ENCODE data around the gene FIG4. TPM values are rescaled to one million over a fixed set of nuclear protein-coding genes. Genes with fewer than 3 reads are reported as not detected.
"Not testable (repeated sequence)": the region's sequence is repeated elsewhere in the genome, so short reads cannot be mapped to it uniquely, and the experiment has no call there.

The FIG4 gene
- polyA plus RNA-seq, 1 donor: 9.7 TPM

DNA sequence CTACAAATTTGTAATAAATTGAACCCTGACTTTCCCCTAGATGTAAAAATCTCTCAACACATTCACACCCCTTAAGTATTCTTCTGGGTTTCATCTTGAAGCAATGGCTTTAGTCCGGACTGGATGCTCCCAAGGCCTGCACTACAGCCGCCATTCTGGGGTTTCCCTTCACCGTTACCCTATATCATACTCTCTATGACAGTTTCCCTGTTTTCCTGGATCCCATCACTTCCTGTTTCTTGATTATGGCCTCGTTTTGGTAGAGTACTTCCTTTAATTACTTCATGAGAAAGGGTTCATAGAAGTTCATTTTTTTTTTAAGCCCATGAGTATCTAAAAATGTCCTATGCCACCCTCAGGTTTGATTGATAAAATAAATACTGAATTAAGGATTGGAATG is 11.7 kb downstream of the FIG4 start:
- no peak for DNase-seq

DNA sequence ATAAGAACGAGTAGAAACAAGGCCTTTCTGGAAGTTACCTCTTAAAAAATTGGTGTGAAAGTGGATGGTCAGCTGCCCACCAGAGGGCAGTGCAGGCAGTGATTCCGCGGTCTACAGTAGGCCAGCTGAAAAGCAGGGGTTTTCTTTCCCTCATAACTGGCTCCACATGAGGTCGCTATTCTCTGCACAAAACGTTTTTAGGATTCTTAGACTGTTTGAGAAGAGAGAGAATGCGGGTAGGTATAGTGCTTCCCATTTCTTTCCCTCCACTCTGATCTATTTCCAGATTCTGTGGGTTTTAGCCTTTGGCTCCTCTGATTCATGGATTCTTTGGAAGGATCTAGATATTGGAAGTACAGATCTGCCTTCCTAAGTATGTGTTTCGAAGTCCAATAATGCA is 14.2 kb downstream of the FIG4 start:
- DNase-seq: peak; percentile 87

DNA sequence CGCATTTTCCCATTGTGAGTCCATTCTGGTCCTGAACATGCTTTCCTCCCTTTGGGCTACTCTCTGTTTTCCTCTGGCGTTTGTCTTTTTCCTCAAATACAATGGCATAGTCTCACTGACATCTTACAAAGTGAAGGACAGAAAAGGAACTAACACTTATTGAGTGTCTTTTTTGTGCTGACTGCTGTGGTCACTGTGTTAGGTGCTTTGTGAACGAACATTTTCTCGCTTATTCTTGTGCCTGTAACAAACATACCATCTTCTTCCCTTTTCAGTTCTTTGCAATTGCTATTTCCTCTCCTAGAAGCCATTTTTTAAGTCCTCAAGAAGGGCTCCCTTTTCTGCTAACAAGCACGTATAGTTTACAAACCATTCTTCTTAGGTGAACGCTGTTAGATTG is 15.4 kb downstream of the FIG4 start:
- DNase-seq: no peak

DNA sequence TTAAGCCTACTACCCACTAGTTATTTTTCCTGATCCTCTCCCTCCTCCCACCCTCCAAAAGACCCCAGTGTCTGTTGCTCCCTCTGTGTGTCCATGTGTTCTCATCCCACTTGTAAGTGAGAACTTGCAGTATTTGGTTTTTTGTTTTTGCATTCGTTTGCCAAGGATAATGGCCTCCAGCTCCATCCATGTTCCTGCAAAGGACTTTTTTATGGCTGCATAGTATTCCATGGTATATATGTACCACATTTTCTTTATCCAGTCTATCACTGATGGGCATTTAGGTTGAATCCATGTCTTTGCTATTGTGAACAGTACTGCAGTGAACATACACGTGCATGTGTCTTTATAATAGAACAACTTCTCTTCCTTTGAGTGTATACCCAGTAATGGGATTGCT is 17.0 kb downstream of the FIG4 start:
- DNase-seq: not testable (repeated sequence)

DNA sequence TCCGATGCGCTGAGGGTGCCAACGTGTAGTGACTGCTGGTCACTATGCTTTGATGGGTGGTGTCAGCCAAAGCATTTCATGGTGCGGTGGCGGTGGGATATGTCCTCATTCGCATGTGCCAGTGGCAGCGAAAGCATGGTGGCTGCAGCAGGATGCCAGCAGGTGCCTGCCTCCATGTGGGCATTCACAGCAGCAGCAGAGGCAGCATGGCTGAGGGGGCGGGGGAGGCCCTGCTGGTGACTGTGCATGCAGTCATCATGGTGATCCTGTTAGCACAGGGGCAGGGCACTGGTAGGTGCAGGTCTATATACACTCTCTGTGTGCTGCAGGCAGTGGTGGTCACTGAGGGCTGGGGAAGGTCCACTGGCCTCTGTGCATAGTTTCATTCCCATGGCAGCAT is 22.0 kb downstream of the FIG4 start:
- no peak for DNase-seq

DNA sequence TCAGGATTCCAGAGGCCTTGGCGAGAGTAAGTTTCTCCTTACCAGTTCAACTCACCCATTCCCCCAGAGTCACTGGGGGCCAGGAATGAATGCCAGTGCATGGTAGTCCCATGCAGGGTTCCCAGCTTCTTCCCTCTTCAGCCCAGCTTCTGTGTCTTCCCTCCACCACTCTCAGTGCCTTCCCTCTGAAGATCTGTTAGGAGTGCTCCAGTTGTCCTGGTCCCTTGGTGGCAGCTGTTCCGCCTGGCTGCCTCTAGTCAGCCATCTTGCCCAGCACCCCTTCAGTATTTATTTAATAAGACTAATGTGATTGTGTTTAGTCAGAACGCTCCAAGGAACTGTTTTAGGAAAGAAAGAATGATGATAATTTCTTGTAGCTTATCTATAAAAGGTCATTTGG is 23.1 kb downstream of the FIG4 start:
- DNase-seq: no peak

DNA sequence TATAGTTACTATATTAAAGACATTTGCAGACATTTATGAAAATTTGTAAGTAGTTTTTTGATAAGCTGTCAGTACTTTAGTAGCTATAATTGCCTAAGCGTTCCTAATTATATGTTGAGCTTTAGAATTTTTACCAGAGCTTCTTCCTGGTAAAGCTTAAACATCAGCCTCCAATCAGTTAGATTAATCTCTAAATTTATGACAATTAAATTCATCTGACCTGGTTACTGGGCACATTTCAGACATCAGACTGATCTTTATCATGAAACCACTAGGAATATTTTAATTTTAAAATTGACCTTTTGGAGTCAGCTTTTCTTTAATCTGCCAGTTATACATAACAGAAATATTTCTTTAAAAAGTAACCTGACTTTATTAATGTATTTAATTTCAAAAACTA is 23.5 kb downstream of the FIG4 start:
- no peak for DNase-seq

DNA sequence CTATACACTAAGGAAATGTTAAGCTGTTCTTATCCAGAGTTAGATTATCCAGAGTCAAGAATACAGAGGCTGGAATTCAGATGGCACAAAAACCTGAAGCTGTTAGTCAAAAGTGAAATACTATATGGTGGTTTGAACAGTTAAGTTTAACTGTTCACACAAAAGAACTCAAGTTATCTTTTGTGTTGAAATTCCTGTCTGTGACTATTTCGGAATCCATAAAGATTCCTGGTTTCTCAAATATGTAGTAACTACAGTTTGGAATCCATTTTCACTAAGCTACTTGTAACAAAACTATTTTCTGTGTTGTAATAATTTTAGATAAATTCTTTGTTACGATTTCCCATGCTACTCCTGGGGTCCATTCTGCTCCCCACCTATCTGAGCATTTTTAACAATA is 24.5 kb downstream of the FIG4 start:
- DNase-seq: no peak

DNA sequence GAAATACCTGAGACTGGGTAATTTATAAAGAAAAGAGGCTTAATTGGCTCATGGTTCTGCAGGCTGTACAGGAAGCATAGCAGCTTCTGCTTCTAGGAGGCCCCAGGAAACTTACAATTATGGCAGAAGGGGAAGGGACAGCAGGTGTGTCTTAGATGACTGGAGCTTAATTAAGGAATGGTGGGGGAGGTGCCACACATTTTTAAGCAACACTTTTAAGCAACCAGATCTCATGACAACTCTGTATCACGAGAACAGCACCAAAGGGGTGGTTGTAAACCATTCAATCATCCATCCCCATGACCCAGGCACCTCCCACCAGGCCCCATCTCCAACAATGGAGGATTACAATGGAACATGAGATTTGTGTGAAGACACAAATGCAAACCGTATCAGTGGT is 26.9 kb downstream of the FIG4 start:
- DNase-seq: no peak

DNA sequence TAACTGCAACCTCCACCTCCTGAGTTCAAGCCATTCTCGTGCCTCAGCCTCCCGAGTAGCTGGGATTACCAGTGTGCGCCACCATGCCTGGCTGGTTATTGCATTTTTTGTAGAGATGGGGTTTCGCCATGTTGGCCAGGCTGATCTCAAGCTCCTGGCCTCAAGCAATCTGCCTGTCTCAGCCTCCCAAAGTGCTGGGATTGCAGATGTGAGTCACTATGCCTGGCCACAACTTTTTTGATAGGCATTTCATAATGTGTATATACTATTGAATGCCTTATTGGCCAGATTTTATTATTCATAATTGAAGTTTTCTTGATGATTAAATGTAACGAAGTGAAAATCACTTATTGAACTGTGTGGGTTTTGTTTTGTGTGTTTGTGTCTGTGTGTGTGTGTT is 27.9 kb downstream of the FIG4 start:
- DNase-seq: no peak

DNA sequence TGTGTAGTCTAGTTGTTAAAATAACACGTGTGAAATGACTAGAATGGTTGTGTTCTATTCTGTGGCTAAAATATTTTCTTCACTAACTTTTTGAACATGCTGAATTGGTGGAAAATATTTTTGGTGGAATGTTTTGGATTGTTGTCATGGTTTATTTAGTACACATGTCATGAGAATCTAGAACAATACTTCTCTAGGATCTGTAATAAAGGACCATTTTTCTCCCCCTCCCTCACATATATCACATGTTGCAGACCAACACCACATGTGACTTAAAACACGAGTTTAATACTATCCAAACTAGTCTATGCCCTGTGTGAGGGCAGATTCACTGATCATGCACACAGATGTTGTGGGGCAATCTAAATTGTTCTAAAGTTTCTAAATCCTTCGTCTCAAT is 29.2 kb downstream of the FIG4 start:
- no peak for DNase-seq

DNA sequence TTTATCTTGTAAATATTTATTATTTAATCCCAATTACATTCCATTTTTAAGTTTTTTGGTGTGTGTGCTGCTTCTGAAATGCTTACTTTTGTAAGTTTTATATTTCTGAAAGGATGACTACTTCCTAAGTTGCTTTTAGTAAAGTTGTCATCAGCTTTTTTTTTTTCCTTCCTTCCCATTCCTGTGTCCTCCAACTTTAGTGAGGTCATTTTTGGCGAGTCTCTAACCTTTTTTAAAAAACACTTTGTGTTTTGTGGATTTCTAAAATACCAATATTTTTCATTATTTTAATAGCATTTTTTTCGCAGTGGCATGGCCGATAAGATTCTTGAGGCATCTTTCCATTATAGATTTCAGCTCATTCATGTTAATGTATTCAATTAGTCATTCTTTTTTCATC is 30.9 kb downstream of the FIG4 start:
- DNase-seq: peak; percentile 29

DNA sequence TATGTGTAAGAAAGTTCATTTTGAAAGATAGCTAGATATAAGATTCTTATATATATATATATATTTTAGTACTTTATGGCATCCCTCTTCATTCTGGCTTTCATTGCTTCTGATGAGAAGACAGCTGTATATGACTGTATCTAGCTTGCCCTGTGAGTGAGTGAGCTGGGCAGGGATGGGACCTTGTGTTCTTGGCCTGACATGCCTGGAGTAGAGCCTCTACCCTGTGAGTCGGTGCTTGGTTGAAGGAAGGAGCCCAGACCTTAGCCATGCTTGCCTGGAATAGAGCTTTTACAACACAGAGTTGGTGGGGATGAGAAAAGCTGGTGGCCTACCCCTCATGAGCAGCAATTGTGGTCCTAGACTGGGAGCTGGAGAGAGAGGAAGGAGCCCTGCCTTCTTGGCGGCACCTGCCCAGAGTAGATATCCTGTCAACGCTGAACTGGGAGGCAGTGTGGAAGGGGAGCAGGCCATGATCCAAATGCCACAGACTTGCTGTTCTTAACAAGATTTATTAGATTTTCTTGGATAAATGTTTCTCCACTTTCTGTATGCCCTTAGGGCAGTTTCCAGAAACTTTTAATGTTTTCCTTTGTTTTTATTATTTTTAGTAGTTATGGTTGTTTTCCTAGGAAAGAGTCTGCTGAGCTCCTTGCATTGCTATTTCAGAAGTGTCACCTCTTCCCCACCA is 31.6 kb downstream of the FIG4 start:
- DNase-seq: no peak

DNA sequence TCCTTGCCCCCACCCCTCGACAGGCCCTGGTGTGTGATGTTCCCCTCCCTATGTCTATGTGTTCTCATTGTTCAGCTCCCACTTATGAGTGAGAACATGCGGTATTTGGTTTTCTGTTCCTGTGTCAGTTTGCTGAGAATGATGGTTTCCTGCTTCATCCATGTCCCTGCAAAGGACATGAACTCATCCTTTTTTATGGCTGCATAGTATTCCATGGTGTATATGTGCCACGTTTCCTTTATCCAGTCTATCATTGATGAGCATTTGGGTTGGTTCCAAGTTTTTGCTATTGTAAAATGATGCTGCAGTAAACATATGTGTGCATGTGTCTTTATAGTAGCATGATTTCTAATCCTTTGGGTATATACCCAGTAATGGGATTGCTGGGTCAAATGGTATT is 34.2 kb downstream of the FIG4 start:
- DNase-seq: not testable (repeated sequence)

DNA sequence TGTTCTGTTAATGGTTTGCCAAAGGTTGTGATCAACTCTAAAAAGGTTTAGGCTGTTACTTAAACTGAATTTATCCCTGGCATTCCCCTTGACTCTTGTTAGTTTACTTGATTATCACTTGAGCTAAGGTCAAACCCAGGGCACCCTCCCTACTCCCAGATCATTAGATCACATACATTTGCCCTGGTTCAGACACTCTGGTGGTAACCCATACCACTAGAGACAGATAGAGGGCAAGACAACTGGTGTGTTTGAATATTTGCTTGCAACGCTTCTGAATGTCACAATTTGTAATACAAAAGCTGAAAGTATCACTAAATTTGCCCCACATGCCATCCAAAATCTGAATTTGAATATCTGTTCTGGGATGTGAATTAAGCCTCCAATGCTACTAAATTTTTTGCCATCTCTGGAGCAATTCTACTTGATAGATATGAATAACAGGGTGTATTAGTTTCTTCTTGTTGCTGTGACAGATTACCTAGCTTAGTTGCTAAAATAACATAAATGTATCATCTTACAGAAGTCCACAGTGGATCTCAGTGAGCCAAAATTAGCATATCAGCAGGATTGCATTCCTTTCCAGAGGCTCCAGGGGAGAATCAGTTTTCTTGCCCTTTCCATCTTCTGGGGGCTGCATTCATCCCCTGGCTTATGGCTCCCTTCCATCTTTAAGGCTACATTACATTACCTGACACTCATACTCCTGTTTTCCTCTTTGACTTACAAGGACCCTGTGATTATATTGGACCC is 45.4 kb downstream of the FIG4 start:
- no peak for DNase-seq

DNA sequence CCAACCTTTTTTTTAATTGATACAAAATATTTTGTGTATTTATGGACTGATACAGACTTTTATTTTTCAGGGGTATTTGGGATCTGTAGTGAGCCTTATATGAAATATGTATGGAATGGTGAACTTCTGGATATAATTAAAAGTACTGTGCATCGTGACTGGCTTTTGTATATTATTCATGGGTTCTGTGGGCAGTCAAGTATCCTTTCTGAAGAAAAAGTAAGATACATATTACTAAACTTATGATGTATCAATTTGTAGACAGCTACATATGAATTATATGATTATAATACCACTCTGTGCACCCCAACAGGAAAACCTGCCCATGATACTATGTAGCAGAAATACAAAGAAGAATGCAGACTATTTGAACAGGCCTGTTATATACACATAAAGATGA is 47.2 kb downstream of the FIG4 start:
- no peak for DNase-seq

DNA sequence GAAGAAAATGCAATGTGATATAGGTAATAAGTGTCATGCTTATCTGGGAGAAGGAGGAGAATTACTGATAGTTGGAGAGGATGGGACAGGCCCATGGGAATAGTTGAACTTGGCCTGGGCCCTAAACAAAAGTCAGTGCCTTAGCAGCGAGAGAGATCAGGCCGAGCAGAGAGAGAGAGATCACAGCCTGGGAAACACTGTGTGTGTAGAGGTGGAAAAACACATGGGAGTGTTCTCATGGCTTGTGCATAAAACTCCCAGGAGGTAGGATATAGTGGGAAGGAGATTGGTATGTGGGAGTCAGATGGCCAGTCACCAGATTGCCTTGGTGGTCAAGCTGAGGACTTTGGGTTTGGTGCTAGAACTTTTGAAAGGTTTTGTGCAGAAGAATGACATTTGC is 47.6 kb downstream of the FIG4 start:
- no peak for DNase-seq

DNA sequence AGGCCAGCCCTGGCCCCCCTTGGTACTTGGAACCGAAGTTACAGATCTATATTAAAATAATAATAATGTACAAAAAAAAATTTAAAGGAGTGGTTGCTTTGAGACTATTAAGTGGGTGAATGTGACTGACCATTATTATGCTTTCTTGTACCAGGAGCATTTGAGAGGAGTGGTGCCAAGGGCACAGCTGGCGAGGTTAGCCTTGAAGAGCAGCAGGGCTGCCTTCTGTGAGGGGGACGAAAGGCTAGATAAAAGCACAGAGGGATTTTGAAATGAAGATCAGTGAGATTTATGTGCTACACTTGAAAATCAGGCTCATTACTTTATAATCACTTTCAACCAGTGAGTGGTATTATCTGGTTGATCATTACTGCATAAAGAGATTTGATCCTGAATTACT is 48.6 kb downstream of the FIG4 start:
- no peak for DNase-seq

DNA sequence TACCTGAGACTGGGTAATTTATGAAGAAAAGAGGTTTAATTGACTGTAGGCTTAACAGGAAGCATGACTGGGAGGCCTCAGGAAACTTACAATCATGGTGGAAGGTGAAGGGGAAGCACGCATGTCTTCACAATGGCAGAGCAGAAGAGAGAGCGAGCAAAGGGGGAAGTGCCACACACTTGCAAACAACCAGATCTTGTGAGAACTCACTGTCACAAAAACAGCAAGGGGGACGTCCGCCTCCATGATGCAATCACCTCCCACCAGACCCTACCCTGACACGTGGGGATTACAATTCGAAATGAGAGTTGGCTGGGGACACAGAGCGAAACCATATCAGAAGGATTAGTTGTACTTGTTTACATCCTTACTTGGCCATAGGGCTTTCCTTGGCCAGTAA is 49.7 kb downstream of the FIG4 start:
- no peak for DNase-seq

DNA sequence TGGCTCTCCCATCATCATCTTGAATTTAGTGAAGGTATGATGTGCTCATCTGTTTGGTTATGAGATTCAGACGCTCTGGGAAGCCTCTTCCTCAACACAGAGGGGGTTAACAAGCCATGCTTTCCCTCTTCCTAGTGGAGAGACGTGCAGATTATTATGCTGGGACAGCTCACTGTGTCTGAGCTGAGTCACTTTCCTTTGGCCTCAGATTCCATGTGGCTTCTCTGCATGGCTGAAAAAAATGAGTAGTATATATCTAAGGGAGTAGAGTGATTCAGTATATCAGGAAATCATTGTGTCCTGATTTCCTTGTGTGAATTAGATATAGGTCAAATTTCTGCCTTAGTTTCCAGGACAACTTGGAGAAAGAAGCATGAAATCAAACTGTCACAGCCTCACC is 52.6 kb downstream of the FIG4 start:
- DNase-seq: no peak

DNA sequence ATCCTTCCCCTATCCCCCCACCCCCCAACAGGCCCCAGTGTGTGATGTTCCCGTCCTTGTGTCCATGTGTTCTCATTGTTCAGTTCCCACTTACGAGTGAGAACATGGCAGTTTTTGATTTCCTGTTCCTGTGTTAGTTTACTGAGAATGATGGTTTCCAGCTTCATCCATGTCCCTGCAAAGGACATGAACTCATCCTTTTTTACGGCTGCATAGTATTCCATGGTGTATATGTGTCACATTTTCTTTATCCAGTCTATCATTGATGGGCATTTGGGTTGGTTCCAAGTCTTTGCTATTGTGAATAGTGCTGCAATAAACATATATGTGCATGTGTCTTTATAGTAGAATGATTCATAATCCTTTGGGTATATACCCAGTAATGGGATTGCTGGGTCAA is 53.7 kb downstream of the FIG4 start:
- DNase-seq: not testable (repeated sequence)

DNA sequence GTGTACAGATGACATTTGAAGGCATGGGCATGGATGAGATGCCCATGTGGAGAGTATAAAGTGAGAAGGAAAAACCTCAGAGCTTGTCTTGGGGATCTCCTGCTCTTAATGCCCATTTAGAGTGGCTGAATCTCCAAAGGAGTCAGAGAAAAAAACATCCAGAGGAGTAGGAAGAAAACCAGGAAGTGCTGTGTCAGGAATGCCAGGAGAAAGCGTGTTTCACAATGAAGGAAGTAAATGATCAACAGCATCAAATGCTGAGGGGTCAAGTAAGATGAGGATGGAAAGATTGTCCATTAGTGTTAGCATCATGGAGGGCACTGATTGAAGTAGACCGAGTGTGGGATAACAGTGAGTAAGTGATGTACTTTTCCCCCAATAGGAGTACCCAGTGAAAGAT is 56.1 kb downstream of the FIG4 start:
- DNase-seq: no peak

DNA sequence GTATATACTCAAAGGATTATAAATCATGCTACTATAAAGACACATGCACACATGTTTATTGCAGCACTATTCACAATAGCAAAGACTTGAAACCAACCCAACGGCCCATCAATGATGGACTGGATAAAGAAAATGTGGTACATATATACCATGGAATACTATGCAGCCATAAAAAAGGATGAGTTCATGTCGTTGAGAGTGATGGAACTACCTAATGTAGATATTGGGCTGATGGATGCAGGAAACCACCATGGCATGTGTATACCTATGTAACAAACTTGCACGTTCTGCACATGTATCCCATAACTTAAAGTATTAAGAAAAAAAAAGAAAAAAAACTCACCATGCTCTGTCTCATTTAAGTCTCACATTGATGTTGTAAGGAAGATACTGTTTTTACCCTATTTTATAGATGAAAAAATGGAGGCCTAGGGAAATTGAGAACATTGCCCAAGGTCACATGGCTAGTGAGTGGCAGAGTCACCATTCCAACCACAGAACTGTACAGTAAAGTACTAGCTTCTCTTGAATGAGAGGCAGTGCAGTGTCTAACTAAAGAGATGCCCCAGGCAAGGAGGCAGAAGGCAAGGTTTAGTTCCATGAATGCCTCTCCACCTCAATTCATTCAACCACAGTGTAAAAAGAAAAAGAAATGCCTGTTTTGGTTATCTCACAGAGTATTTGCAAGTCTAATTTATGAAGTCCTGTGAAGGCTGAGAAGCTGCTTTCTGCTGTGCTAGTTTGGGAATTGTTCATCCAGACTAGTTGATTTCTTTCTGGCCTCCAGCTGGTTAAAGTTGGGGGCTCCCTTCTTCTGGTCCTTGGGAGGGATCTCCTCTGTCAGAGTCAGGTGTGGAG is 68.2 kb downstream of the FIG4 start:
- DNase-seq: no peak

DNA sequence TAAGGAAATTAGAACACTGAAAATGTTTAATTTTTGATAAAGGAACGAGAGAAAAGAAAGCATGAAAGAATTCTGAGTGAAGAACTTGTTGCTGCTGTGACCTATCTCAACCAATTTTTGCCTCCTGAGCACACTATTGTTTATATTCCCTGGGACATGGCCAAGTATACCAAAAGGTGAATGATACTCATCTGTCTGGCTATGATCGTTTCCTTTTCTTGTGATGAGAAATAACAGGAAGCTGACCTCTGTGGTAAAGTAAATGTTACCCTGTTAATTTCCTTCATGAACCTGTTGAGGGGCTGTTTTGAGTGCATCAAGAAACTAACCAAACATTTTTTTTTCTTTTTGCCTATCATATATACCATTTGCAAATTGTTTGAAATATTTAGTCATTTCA is 69.1 kb downstream of the FIG4 start:
- DNase-seq: no peak
